Caco-2 (cell line): Measurements from ENCODE around the gene KCNAB1. TPM values are rescaled to one million over a fixed set of nuclear protein-coding genes. Genes with fewer than 3 reads are reported as not detected.

ENCODE experiments used
- BruUV-seq: library from RNA; stranded (reverse); fragments of 400-500 nt; replicated peaks from 2 replicates; lab custom pipeline; 2021; lab: Mats Ljungman, UMichigan
- CTCF ChIA-PET: fragments of 300-600 bp; sonication (Branson Sonifier 250); formaldehyde crosslinking; loops from one replicate; lab custom pipeline; 2022; ENCODE audit warnings: antibody characterized with exemption; lab: Charles Lee
- POLR2A ChIA-PET: fragments of 300-600 bp; sonication (Branson Sonifier 250); formaldehyde crosslinking; loops from one replicate; lab custom pipeline; 2022; ENCODE audit warnings: antibody characterized with exemption; lab: Charles Lee
- DNase-seq, 2 experiments: peaks; one replicate each; pipeline versions ENCODE4 v3.0.0 to v3.0.0-alpha.2; 2020 to 2022
- H3K27me3 ChIP-seq: replicated peaks from 2 replicates; pipeline ENCODE4 v1.6.0; 2011; ENCODE audit warnings: low read length; ENCODE audit not compliant: control insufficient read depth, insufficient read depth
- H3K36me3 ChIP-seq: 2 replicates; pipeline ENCODE4 v1.5.1; 2011; ENCODE audit warnings: low read length; ENCODE audit not compliant: control insufficient read depth, insufficient read depth
- H3K4me1 ChIP-seq: fragments of 250-450 bp; sonication (Bioruptor Pico); 2 replicates; pipeline ENCODE4 v1.5.1; 2020; ENCODE audit warnings: mild to moderate bottlenecking
- H3K4me3 ChIP-seq: 2 replicates; pipeline ENCODE4 v1.5.1; 2011; ENCODE audit warnings: low read depth, mild to moderate bottlenecking, control low read depth, low read length
- H3K9me3 ChIP-seq: fragments of 250-450 bp; sonication (Bioruptor Pico); 2 replicates; pipeline ENCODE4 v1.5.1; 2020; ENCODE audit warnings: mild to moderate bottlenecking, moderate library complexity
- H3K27ac Mint-ChIP-seq: one replicate; pipeline ENCODE4 v1.8.0; 2022; ENCODE audit warnings: mixed read lengths; ENCODE audit not compliant: unreplicated experiment
- H3K27me3 Mint-ChIP-seq: one replicate; pipeline ENCODE4 v1.8.0; 2022; ENCODE audit warnings: mixed read lengths; ENCODE audit not compliant: insufficient read depth, unreplicated experiment
- H3K36me3 Mint-ChIP-seq: one replicate; pipeline ENCODE4 v1.8.0; 2022; ENCODE audit warnings: mild to moderate bottlenecking, mixed read lengths; ENCODE audit not compliant: insufficient read depth, unreplicated experiment
- H3K4me1 Mint-ChIP-seq: one replicate; pipeline ENCODE4 v1.8.0; 2022; ENCODE audit warnings: low read depth, mixed read lengths; ENCODE audit not compliant: unreplicated experiment
- H3K4me3 Mint-ChIP-seq: one replicate; pipeline ENCODE4 v1.8.0; 2022; ENCODE audit warnings: mild to moderate bottlenecking, moderate library complexity, mixed read lengths; ENCODE audit not compliant: unreplicated experiment
- H3K9me3 Mint-ChIP-seq: one replicate; pipeline ENCODE4 v1.8.0; 2022; ENCODE audit warnings: mixed read lengths; ENCODE audit not compliant: unreplicated experiment
- intact Hi-C: fragments of 100-400 bp; cut with micrococcal nuclease; formaldehyde crosslinking; loops from one replicate; pipeline ENCODE4 v1.10.0; 2022; ENCODE audit not compliant: unreplicated experiment
- total RNA-seq: library from RNA; stranded (reverse); gene quantifications from 2 replicates; pipeline ENCODE4 v1.2.3, GENCODE V29; 2022
- TF ChIP-seq, protein P1 (sequence below), 2 experiments: fragments of 200-600 bp in 1 of 2; IDR thresholded peaks; 1 replicate in 1 of 2; 2 replicates in 1 of 2; pipeline versions ENCODE4 v1.5.1 to v1.8.0; 2011 to 2022; ENCODE audit warnings: antibody characterized with exemption in 1 of 2, control low read depth in 1 of 2, inconsistent platforms in 1 of 2, low read depth in 1 of 2, low read length in 1 of 2, mild to moderate bottlenecking in 1 of 2, moderate library complexity in 1 of 2; ENCODE audit not compliant: insufficient read depth in 1 of 2, severe bottlenecking in 1 of 2, unreplicated experiment in 1 of 2

The KCNAB1 gene
- total RNA-seq, 1 experiment from 2014 or later = 0.14 TPM

DNA sequence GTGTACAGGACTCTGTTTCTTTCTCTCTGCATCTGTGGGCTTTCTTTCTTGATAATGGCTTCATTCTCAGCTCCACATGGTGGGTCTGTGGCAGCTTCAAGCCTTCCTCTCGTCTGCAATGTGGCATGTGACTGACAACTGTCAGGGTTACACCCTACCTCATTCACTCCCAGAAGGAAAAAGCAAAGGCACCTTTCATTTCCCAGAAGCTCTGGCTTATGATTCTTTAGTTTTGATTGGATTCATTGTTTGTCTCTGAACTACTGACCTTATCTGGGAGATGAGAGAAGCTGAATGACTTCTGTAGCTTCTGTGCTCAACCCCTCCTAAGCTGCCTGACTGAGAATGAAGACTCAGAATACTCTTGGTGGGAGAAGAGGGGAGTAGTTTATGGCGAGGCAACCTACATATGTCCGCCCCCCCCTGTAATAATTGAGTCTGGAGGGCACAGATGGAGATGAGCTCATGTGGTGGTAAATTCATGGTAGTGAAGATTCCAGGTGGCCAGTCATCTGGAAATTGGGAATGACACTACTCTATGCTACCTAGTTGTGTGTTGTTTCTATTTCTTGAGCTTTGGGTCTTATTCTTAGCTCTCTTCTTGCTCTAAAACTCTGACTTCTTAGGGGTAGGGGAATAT lies 38.4 kb downstream of the KCNAB1 start:
- no peaks in the 10 kb centered on the region for H3K36me3 ChIP-seq
- Mint-ChIP-seq H3K4me3 (no peak overlapping the region), H3K4me1 (peaks cover 11% of the 10 kb centered on the region), H3K27ac (no peak overlapping the region), H3K36me3 (no peaks in the 10 kb centered on the region), H3K27me3 (no peaks in the 10 kb centered on the region), H3K9me3 (peaks cover 19% of the 10 kb centered on the region)
- BruUV-seq = no TSS peak
- H3K27me3 ChIP-seq = no peaks in the 10 kb centered on the region
- H3K4me1 ChIP-seq = no peaks in the 10 kb centered on the region
- CTCF ChIA-PET = interaction anchor here (1.4 kb wide), 1 partner anchor 8 kb away, joined by 3 read pairs; no protein-coding TSS in a partner anchor
- intact Hi-C loops = no loop called here
- POLR2A ChIA-PET = interaction anchor here (0.5 kb wide), 1 partner anchor 541 kb away, joined by 3 read pairs; no protein-coding TSS in a partner anchor
- H3K4me3 ChIP-seq = no peak overlapping the region
- TF ChIP-seq, protein P1, sequence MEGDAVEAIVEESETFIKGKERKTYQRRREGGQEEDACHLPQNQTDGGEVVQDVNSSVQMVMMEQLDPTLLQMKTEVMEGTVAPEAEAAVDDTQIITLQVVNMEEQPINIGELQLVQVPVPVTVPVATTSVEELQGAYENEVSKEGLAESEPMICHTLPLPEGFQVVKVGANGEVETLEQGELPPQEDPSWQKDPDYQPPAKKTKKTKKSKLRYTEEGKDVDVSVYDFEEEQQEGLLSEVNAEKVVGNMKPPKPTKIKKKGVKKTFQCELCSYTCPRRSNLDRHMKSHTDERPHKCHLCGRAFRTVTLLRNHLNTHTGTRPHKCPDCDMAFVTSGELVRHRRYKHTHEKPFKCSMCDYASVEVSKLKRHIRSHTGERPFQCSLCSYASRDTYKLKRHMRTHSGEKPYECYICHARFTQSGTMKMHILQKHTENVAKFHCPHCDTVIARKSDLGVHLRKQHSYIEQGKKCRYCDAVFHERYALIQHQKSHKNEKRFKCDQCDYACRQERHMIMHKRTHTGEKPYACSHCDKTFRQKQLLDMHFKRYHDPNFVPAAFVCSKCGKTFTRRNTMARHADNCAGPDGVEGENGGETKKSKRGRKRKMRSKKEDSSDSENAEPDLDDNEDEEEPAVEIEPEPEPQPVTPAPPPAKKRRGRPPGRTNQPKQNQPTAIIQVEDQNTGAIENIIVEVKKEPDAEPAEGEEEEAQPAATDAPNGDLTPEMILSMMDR (IDR thresholded peaks at IDR 0.05; ENCODE audit: insufficient read depth in 1 of 2, low read depth in 1 of 2, low read length in 1 of 2, severe bottlenecking in 1 of 2, unreplicated experiment in 1 of 2) = no peak
- no peaks in the 10 kb centered on the region; the same call in 1 of the 2 replicates for H3K9me3 ChIP-seq
- DNase-seq = no peak

DNA sequence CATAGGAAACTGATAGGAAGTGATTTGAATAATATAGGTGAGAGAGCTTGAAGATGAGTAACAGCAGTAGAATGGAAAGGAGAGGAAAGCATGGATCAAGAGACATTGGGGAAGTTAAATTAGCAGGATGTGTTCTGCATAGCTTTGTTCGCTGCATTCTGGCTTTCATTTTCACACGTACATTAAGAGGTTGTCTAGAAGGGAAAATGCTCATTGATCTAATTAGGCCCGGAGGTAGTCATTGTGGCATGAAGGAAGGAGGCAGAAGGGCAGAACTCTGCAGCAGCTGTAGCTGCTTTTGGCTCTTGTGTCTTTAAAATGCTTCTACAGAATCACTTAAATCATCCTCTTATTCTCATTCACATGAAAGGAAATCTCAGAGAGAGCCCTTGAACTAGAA lies 40.3 kb downstream of the KCNAB1 start:
- TF ChIP-seq, protein P1 (IDR thresholded peaks at IDR 0.05; ENCODE audit: insufficient read depth in 1 of 2, low read depth in 1 of 2, low read length in 1 of 2, severe bottlenecking in 1 of 2, unreplicated experiment in 1 of 2) = no peak
- CTCF ChIA-PET = no interaction called here
- Mint-ChIP-seq H3K27ac (no peak overlapping the region), H3K9me3 (peaks cover 12% of the 10 kb centered on the region), H3K4me1 (peaks cover 11% of the 10 kb centered on the region), H3K36me3 (no peaks in the 10 kb centered on the region), H3K4me3 (no peak overlapping the region), H3K27me3 (no peaks in the 10 kb centered on the region)
- intact Hi-C loops = no loop called here
- DNase-seq = no peak
- POLR2A ChIA-PET = no interaction called here
- no peaks in the 10 kb centered on the region; the same call in 1 of the 2 replicates for H3K9me3 ChIP-seq
- no peaks in the 10 kb centered on the region for H3K36me3 ChIP-seq
- no peak overlapping the region for H3K4me3 ChIP-seq
- no TSS peak for BruUV-seq
- H3K4me1 ChIP-seq = no peaks in the 10 kb centered on the region
- no peaks in the 10 kb centered on the region for H3K27me3 ChIP-seq

DNA sequence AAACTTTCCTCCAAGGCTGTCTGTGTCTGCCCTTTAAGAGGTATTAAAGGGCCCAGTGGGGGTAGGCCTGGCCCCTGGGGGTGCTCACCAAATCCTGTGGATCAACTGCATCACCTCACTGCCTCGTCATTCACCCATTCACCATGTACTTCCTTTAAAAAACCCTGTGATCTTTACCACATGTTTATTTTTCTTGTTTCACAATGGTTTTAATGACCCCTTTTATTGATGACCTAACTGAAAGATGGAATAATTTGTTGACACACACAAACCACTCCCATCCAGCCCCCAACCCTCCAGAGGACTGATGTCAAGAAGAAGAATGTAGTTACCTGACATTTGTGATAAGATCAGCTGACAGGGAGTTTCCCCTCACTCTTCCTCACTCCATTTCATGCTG lies 40.8 kb downstream of the KCNAB1 start:
- TF ChIP-seq, protein P1 (IDR thresholded peaks at IDR 0.05; ENCODE audit: insufficient read depth in 1 of 2, low read depth in 1 of 2, low read length in 1 of 2, severe bottlenecking in 1 of 2, unreplicated experiment in 1 of 2) = no peak
- DNase-seq = peak in 1 of 2 experiments; percentile 23
- no TSS peak for BruUV-seq
- H3K4me1 ChIP-seq = no peaks in the 10 kb centered on the region
- intact Hi-C loops = no loop called here
- no peaks in the 10 kb centered on the region for H3K27me3 ChIP-seq
- Mint-ChIP-seq H3K4me1 (peaks cover 11% of the 10 kb centered on the region), H3K27me3 (peaks cover 3% of the 10 kb centered on the region), H3K27ac (no peak overlapping the region), H3K9me3 (peaks cover 7% of the 10 kb centered on the region), H3K4me3 (no peak overlapping the region), H3K36me3 (no peaks in the 10 kb centered on the region)
- CTCF ChIA-PET = no interaction called here
- H3K36me3 ChIP-seq = no peaks in the 10 kb centered on the region
- POLR2A ChIA-PET = no interaction called here
- H3K4me3 ChIP-seq = no peak overlapping the region
- no peaks in the 10 kb centered on the region; the same call in 1 of the 2 replicates for H3K9me3 ChIP-seq
